Measurements from ENCODE around the gene DOK4.

The DOK4 gene

GRCh38 chr16:57519796-57520360 lies 33.6 kb upstream of the DOK4 start:
- in situ Hi-C loops (cut with MboI; ENCODE audit: low sequenced_read_pairs) = no loop called here

DNA sequence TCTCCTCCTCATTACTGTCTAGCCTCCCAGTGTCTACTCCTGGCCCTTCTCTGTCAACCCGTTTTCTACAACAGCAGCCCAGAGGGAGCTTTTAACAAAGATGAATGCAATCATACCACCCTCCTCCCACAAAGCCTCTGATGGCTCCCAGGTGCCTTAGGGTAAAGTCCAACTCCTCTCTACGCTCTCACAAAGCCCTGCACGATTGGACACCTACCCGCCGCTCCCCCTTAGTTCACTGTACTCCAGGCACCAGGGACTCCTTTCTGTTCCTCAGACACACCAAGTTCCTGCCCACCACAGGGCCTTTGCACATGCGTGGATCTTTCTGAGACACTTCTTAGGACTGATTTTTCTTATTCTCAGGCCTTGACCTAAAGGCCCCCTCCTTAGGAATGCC lies 32.6 kb upstream of the DOK4 start:
- in situ Hi-C loops (cut with MboI; ENCODE audit: low sequenced_read_pairs) = no loop called here

DNA sequence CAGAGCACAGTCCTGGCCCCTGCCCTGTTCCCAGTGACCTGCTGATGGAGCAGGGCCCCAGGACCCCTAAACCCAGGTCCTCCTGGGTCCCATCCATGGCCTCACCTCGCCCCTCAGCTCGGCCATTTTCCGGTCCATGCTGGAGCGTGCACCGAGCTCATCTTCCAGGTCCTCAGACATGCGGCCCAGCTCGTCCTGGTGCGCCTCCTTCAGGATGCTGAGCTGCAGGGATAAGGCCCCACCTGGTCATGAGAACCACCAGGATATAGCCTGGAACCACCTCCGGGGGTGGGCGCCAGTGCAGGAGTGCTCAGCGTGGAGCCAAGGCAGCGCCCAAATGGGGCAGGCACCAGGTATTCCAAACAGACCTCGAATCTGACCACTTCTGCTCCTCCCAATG lies 32.2 kb upstream of the DOK4 start:
- in situ Hi-C loops (cut with MboI; ENCODE audit: low sequenced_read_pairs) = no loop called here

DNA sequence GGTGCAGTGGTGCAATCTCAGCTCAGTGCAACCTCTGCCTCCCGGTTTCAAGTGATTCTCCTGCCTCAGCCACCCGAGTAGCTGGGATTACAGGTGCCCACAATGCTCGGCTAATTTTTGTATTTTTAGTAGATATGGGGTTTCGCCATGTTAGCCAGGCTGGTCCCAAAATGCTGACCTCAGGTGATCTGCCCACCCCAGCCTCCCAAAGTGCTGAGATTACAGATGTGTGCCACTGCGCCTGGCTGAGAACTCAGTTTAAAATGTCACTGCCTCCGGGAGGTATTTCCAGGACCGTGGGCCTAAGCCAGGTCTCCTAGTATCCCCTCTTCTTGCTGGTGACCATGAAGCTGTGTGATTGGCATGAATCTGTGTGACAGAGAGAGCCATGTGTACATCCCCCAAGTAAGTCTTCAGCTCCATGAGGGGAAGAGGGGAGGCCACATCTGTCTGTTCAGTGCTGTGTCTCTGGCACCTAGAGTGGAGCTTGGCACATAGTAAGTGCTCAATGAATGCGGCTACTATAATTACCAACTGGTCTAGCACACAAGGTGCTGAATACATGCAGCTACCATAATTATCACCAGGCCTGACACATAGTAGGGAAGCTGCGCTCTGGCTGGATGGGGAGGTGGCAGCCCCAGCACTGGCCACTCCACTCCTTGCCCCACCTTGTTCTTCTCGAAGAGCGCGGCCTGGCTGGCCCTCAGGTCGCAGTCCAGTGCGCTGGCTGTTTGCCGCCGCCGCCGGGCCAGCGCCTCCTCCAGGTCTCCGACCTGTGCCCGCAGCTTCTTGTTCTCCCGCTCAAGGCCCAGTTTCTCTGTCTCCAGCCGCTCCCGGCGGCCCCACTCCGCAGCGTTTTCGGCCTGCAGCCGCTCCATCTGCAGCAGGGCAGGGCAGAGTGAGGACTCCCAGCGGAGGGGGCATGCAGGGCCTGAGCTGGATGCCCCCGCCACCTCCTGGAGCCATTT lies 31.4 kb upstream of the DOK4 start:
- in situ Hi-C loops (cut with MboI; ENCODE audit: low sequenced_read_pairs) = no loop called here

DNA sequence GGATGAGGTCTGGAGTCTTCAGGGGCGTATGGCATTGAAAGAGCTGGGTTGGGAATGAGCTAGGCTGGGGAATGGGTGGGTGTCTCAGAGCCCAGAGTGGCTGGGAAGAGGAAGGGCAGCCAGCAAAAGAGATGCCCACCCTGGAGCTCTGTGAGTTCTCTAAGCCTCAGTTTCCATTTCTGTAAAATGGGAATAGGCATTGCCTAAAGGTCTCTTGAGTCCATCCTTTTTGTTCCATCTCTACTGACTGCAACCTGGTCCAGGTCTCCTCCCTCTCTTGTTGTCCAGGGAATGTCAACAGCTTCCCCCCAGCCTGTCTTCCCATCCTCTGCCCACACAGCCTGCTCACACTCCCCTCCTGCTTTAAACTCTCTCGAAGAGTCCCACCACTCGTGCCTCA lies 30.5 kb upstream of the DOK4 start:
- in situ Hi-C loops (cut with MboI; ENCODE audit: low sequenced_read_pairs) = no loop called here

DNA sequence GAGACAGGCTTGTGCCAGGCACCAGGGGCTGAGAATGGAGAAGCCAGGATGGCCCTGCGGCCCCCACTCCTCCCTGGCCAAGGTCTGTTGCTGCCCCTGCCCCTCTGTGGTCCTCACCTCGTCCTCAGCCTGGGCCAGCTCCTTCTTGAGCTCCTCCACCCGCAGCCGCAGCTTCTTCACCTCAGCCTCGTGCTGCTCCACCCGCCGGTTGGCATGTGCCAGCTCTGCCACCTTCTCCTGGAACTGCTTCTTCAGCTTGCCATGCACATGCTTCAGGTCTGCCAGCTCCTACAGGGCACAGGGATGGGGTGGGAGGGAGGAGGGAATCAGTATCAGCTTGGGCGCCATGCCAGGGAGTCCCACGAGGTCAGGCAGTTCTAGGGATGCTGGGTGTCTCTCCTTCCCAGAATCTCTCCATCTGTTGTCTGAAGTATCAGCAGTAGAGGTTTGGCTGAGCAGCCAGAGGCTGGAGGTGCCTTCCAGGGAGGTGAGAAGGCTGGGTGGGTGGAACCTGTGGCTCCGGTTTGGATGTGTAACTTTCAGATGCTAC lies 30.0 kb upstream of the DOK4 start:
- in situ Hi-C loops (cut with MboI; ENCODE audit: low sequenced_read_pairs) = no loop called here

GRCh38 chr16:57514791-57515600 lies 28.7 kb upstream of the DOK4 start:
- in situ Hi-C loops (cut with MboI; ENCODE audit: low sequenced_read_pairs) = no loop called here

- in situ Hi-C loops (cut with MboI; ENCODE audit: low sequenced_read_pairs) = no loop called here
These were observed 28.1 kb upstream of the DOK4 start for GRCh38 chr16:57514371-57514770.

DNA sequence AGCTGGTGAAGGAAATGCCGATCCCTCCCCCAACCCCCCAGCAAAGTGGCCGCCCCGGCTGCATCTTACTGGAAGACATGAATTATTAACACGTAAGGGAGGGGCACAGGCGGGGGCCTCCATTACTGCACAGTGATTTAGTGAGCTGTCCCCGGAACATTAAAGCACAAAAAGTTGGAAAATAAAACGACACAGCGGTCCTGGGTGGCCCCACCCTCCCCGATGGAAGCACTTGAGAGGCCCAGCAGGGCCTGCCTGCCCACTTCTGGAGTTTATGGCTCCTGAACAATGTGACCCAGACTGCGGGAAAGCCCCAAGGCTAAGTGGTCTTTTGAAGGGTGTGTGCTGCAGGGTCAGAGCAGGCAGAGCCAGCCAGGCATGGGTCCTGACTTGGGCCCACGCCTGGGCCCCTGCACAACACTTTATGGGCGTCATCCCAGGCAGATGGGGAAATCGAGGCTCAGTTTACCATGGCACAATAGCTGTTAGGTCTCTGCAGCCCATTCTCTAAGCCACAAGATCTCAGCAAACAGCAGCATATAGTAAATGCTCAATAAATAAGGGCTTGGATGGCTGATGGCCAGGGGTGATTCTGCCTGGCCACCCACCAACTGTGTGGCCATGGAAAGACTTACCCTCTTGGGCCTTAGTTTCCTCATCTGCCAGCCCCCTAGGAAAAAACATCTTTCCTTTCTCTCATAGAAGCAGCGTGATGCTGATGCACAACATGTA lies 27.2 kb upstream of the DOK4 start:
- in situ Hi-C loops (cut with MboI; ENCODE audit: low sequenced_read_pairs) = no loop called here

- in situ Hi-C loops (cut with MboI; ENCODE audit: low sequenced_read_pairs) = no loop called here
These were observed 26.2 kb upstream of the DOK4 start for GRCh38 chr16:57512296-57513001.

DNA sequence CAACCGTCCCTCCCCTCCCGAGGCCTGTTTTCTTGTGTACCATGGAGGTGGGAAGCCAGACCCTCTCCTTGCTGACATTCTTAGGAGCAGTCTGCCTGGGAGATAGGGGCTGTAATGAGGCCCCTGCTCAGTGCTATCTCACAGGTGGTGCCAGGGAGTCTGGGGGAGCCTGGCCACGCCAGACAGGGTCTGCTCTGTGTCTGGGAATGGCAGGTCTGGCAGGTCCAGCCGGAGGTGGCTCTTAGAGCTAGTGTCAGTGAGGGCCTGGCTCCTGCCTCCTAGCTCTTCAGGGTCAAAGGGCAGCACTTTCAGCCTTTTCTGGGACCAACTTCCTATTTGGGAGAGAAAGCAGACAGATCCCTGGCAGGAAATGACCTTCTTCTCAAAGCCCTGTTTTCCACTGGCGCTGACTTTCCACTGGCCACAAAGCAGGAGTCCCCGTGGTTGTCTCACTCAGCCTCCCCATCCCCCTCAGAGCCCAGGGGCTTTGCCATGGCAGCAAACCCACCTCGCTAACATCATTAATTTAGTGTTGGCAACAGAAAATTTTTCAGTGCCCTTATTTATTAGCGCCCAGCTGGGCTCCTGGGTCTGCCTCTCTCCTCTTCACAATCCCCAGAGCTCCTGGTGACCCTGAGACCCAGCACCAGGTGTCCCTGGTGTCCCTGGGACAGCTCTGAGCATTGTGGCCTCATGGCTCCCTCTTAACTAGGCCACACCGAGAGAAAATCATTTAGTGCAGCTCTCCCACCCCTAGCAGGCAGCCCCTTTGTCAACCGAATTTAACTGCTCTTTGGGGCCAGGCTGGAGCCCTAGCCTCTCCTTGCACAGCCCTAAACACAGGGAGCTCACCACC lies 24.0 kb upstream of the DOK4 start:
- in situ Hi-C loops (cut with MboI; ENCODE audit: low sequenced_read_pairs) = no loop called here

DNA sequence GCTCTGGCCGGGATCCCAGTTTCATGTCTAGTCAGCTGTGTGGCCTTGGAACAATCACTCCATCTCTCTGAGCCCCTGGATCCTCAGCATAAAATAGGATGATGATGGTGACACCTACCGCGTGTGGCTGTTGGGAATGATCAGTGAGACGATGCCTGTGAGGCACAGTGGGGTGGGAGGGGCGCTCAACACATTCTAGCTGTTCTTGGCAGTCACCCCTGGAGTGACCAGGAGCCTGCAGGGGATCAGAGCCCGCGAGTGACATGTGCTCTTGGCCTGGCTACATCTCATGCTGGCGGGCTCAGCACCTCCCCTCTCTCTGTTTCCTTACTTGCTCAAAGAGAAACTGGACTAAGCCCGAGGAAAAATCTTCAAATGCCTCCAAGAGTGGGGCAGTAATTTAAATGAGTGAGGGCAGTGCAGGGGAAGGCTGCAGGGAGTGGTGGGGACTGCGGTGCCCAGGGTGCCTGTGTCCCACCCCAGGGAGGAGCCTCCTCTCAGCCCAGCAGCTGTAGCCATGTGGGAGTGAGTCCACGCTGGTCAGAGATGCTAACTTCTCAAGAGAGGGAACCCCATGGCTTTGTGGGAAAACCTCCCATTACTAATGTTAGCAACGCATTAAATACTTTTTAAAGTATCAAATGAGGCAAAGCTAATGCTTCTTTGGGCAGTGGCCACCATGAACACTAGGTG lies 23.1 kb upstream of the DOK4 start:
- in situ Hi-C loops (cut with MboI; ENCODE audit: low sequenced_read_pairs) = no loop called here

DNA sequence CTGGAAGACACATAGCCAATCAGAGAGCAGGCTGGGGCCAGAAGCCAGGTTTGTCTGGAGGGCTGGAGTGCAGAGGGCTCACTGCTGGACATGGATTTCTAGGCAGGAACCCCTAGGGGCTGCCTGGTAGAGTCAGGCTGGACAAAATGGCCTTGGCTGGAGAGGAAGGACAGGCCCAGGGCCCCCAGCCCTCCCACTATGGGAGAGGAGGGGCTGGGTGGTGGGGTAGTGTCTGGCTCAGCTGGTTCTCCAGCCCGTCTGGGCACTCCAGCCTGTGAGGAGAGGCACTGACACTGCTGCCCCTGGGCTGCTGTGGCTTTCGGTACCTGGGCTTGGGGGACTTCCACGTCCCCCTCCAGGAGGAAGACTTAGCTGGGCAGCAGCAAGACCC lies 21.7 kb upstream of the DOK4 start:
- in situ Hi-C loops (cut with MboI; ENCODE audit: low sequenced_read_pairs) = no loop called here

GRCh38 chr16:57507136-57508034 lies 21.1 kb upstream of the DOK4 start:
- in situ Hi-C loops (cut with MboI; ENCODE audit: low sequenced_read_pairs) = no loop called here

DNA sequence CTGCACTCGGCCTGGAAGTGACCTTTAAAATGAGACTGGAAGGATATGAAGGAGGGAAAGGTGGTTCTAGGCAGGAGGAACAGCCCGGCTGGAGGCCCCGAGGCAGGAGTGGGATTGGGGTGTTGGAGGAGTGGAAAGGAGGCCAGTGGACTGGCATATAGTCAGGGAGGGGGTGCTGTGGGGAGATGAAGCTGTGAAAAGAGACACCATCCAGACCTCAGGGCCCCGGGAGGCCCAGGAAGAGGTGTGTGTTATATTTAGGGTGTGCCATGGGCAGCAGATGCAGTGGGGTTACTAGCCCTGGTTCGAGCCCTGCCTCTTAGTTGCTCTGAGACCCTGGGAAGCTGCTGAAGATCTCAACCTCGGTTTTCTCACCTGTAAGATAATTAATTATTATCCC lies 18.9 kb upstream of the DOK4 start:
- in situ Hi-C loops (cut with MboI; ENCODE audit: low sequenced_read_pairs) = no loop called here

- in situ Hi-C loops (cut with MboI; ENCODE audit: low sequenced_read_pairs) = no loop called here
These were observed 18.2 kb upstream of the DOK4 start for GRCh38 chr16:57504491-57504890.

DNA sequence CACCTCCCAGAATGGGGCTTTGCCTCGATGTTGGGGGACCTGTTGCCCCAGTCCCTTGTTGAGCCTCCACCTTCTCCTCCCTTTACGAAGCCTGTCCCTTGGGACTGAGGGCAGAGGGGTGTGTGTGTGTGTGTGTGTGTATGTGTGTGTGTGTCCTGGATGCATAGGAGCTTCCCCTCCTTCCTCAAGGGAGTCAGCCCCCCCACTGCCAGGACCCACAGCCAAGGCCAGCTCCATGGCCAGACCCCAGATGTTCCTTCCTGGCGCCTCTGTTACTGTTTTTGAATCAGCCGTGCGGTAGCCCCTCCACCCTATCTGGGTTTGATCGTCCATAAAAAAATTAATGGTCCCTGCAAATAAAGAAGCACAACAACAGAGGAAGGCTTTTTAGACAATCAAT lies 17.7 kb upstream of the DOK4 start:
- in situ Hi-C loops (cut with MboI; ENCODE audit: low sequenced_read_pairs) = no loop called here

GRCh38 chr16:57503366-57503765 lies 17.1 kb upstream of the DOK4 start:
- in situ Hi-C loops (cut with MboI; ENCODE audit: low sequenced_read_pairs) = no loop called here
